ENCODE measurements around the gene ABCG8.

DNA sequence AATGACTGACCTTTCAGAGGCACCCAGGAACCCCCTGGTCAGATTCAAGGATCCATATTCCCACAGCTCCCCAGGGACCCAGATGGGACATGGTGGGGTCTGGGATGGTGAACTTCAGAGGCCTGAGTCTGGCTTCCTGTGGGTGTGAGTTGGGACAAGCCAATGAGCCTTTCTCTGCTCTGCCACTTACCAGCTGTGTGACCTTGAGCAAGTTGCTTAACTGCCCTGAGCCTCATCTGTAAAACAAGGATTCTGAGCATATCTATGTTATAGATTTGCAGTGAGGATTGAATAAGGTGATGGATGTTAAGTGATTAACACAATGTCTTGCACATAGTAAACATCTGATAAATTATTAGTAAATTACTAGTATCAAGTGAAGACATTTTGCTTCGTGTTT, 6.4 kb downstream of the ABCG8 start:
- TF ChIP-seq EP300 (IDR thresholded peaks at IDR 0.05) = no peak
- TF ChIP-seq CTCF (IDR thresholded peaks at IDR 0.05) = no peak
- TF ChIP-seq POLR2A (IDR thresholded peaks at IDR 0.05) = no peak

Measured in tibial nerve (tissue), 4 donors.